GM12874 (cell line): ENCODE results near the gene WDR17.

Experiments
- TF ChIP-seq, protein P1 (sequence below): IDR thresholded peaks from 2 replicates; pipeline ENCODE4 v1.5.1; 2011; ENCODE audit warnings: low read depth, mild to moderate bottlenecking, control low read depth, low read length, moderate library complexity; ENCODE audit not compliant: insufficient read depth

The WDR17 gene

DNA sequence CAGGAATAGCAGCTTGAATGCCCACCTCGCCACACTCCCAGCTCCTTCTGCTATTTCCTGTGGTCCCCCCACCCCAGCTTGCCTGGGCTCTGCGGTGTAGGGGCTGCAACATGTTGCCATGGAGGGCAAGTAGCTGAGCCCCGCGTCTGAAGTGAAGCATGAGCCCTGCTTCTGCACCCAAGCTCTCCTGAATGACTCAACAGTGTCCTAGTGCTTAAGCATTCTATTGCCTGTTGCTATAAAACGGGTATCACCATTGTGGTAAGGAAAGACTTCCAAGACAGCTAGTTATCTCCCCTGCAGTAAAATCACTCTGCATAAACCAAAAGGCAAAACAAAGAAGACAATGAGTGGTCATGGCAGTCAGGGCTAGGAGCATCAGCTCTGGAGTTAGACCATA is 161.1 kb downstream of the WDR17 start:
- TF ChIP-seq, protein P1, sequence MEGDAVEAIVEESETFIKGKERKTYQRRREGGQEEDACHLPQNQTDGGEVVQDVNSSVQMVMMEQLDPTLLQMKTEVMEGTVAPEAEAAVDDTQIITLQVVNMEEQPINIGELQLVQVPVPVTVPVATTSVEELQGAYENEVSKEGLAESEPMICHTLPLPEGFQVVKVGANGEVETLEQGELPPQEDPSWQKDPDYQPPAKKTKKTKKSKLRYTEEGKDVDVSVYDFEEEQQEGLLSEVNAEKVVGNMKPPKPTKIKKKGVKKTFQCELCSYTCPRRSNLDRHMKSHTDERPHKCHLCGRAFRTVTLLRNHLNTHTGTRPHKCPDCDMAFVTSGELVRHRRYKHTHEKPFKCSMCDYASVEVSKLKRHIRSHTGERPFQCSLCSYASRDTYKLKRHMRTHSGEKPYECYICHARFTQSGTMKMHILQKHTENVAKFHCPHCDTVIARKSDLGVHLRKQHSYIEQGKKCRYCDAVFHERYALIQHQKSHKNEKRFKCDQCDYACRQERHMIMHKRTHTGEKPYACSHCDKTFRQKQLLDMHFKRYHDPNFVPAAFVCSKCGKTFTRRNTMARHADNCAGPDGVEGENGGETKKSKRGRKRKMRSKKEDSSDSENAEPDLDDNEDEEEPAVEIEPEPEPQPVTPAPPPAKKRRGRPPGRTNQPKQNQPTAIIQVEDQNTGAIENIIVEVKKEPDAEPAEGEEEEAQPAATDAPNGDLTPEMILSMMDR, result no peak

- TF ChIP-seq, protein P1, result no peak
These were observed 164.0 kb downstream of the WDR17 start for GRCh38 chr4:176229645-176230044.
